MV-4-11 (cell line): ENCODE measurements around the gene OR2C1.
A peak's percentile ranks its signal among the peaks of the same experiment; 100 is the strongest.

Experiments
- DNase-seq: peaks from one replicate; lab custom pipeline; 2025; lab: John Stamatoyannopoulos, UW

The OR2C1 gene

GRCh38 chr16:3355589-3355988 is at the start of gene OR2C1:
Gene OR2C1, plus strand, starts transcription at chr16:3355889. Its CDS starts 52 bp downstream, at chr16:3355941.
- no peak for DNase-seq

GRCh38 chr16:3306078-3306477 is 49.6 kb upstream of the OR2C1 start:
- DNase-seq: no peak

GRCh38 chr16:3311496-3311895 is 44.2 kb upstream of the OR2C1 start:
- DNase-seq: no peak

- DNase-seq: no peak
Observed at GRCh38 chr16:3317315-3317999, 38.2 kb upstream of the OR2C1 start.

- DNase-seq: no peak
Observed at GRCh38 chr16:3321816-3322215, 33.9 kb upstream of the OR2C1 start.

- DNase-seq: no peak
Observed at GRCh38 chr16:3327514-3327913, 28.2 kb upstream of the OR2C1 start.

- DNase-seq: no peak
Observed at GRCh38 chr16:3328104-3328503, 27.6 kb upstream of the OR2C1 start.

- DNase-seq: no peak
Observed at GRCh38 chr16:3328643-3329042, 27.0 kb upstream of the OR2C1 start.

GRCh38 chr16:3346041-3346440 is 9.6 kb upstream of the OR2C1 start:
- no peak for DNase-seq

- no peak for DNase-seq
Observed at GRCh38 chr16:3347586-3347985, 8.1 kb upstream of the OR2C1 start.

GRCh38 chr16:3348547-3349167 is 7.0 kb upstream of the OR2C1 start:
- DNase-seq: no peak

- DNase-seq: no peak
Observed at GRCh38 chr16:3349175-3349574, 6.5 kb upstream of the OR2C1 start.

- DNase-seq: no peak
Observed at GRCh38 chr16:3356118-3356517, 429 bp downstream of the OR2C1 start.

- no peak for DNase-seq
Observed at GRCh38 chr16:3358871-3359270, 3.2 kb downstream of the OR2C1 start.

GRCh38 chr16:3362931-3363330 is 7.2 kb downstream of the OR2C1 start:
- no peak for DNase-seq

- peak; percentile 10 for DNase-seq
Observed at GRCh38 chr16:3363793-3364192, 8.1 kb downstream of the OR2C1 start.

GRCh38 chr16:3364774-3365427 is 9.2 kb downstream of the OR2C1 start:
- DNase-seq: peak; percentile 96

- no peak for DNase-seq
Observed at GRCh38 chr16:3369073-3369472, 13.4 kb downstream of the OR2C1 start.

- no peak for DNase-seq
Observed at GRCh38 chr16:3375680-3376079, 20.0 kb downstream of the OR2C1 start.

GRCh38 chr16:3377917-3378316 is 22.2 kb downstream of the OR2C1 start:
- DNase-seq: no peak

GRCh38 chr16:3383045-3383448 is 27.4 kb downstream of the OR2C1 start:
- DNase-seq: no peak

- DNase-seq: no peak
Observed at GRCh38 chr16:3388325-3388724, 32.6 kb downstream of the OR2C1 start.

GRCh38 chr16:3389663-3390338 is 34.1 kb downstream of the OR2C1 start:
- DNase-seq: no peak
